Mucosa of rectum (tissue), 2 donors: Measurements from ENCODE around the gene PREB.

ENCODE experiments used
- H3K27ac ChIP-seq, 2 donors: one replicate each; pipeline ENCODE4 v1.7.0; 2013; ENCODE audit warnings: inconsistent platforms in 2 of 2, low read depth in 2 of 2, low read length in 2 of 2
- H3K27me3 ChIP-seq, 2 donors: one replicate each; pipeline ENCODE4 v1.7.0; 2013; ENCODE audit warnings: low read length in 2 of 2; ENCODE audit not compliant: control insufficient read depth in 2 of 2, insufficient read depth in 2 of 2
- H3K36me3 ChIP-seq, 2 donors: one replicate each; pipeline ENCODE4 v1.7.0; 2013; ENCODE audit warnings: low read length in 2 of 2; ENCODE audit not compliant: control insufficient read depth in 2 of 2, insufficient read depth in 2 of 2
- H3K4me1 ChIP-seq, 2 donors: one replicate each; pipeline ENCODE4 v1.7.0; 2013; ENCODE audit warnings: low read length in 2 of 2, mild to moderate bottlenecking in 1 of 2; ENCODE audit not compliant: control insufficient read depth in 2 of 2, insufficient read depth in 2 of 2
- H3K4me3 ChIP-seq, 2 donors: one replicate each; pipeline ENCODE4 v1.7.0; 2013; ENCODE audit warnings: low read length in 2 of 2
- H3K9ac ChIP-seq, 2 donors: one replicate each; pipeline ENCODE4 v1.7.0; 2013; ENCODE audit warnings: low read length in 2 of 2, low read depth in 1 of 2, mild to moderate bottlenecking in 1 of 2
- H3K9me3 ChIP-seq, 2 donors: one replicate each; pipeline ENCODE4 v1.7.0; 2013; ENCODE audit warnings: low read length in 2 of 2; ENCODE audit not compliant: control insufficient read depth in 2 of 2
- donor health status: healthy.
- donor health status: Normal muscosa, but diverticular disease.

Gene PREB

GRCh38 chr2:27096748-27097297 lies 37.6 kb downstream of the PREB start:
- Histone ChIP-seq H3K27me3 (no peaks in the 10 kb centered on the region), H3K4me1 (peaks cover 4 to 7% of the 10 kb centered on the region in 2 donors), H3K4me3 (no peak overlapping the region), H3K9ac (no peak overlapping the region), H3K36me3 (peaks cover 0 to 3% of the 10 kb centered on the region in 2 donors), H3K9me3 (no peaks in the 10 kb centered on the region), H3K27ac (no peak overlapping the region)

- Histone ChIP-seq H3K27me3 (no peaks in the 10 kb centered on the region), H3K4me3 (peak overlapping the region in 1 of 2 donors; percentile 53), H3K4me1 (peaks cover 4 to 7% of the 10 kb centered on the region in 2 donors), H3K27ac (no peak overlapping the region), H3K36me3 (peaks cover 0 to 3% of the 10 kb centered on the region in 2 donors), H3K9ac (no peak overlapping the region), H3K9me3 (no peaks in the 10 kb centered on the region)
Measured at GRCh38 chr2:27095745-27096651, 38.4 kb downstream of the PREB start.

GRCh38 chr2:27095427-27095744 lies 39.0 kb downstream of the PREB start:
- Histone ChIP-seq H3K4me1 (peaks cover 4 to 7% of the 10 kb centered on the region in 2 donors), H3K4me3 (no peak overlapping the region), H3K9me3 (no peaks in the 10 kb centered on the region), H3K27me3 (no peaks in the 10 kb centered on the region), H3K36me3 (peaks cover 0 to 3% of the 10 kb centered on the region in 2 donors), H3K27ac (no peak overlapping the region), H3K9ac (no peak overlapping the region)

DNA sequence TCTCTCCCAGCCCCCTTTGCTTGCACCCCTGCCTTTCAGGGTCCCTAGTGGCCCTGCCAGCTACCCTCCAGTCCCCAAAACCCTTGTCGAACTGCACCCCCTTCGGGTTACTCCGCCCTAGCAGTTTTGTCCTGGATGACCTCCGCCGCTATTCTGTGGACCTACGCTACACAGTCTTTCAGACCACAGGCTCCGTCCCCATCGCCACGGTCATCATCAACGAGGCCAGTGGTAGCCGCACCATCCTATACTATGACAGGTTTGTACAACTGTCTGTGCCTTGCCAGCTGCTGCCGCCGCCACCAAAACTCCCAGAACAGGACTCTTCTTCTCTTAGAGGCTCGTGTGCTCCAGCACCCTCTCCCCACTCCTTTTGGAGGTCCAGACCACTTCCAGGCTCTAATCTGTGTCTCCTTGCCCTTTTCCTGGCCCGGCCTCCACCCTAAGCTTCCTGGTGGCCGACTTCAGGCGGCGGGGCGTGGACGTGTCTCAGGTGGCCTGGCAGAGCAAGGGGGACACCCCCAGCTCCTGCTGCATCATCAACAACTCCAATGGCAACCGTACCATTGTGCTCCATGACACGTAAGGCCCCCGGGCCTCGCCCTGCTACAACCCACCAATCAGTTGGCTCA lies 40.0 kb downstream of the PREB start:
- H3K27me3 ChIP-seq: no peaks in the 10 kb centered on the region
- no peak overlapping the region for H3K4me3 ChIP-seq
- H3K4me1 ChIP-seq: peaks cover 4 to 7% of the 10 kb centered on the region in 2 donors
- H3K9me3 ChIP-seq: no peaks in the 10 kb centered on the region
- H3K36me3 ChIP-seq: peaks cover 0 to under 1% of the 10 kb centered on the region in 2 donors
- no peak overlapping the region for H3K27ac ChIP-seq
- H3K9ac ChIP-seq: no peak overlapping the region

DNA sequence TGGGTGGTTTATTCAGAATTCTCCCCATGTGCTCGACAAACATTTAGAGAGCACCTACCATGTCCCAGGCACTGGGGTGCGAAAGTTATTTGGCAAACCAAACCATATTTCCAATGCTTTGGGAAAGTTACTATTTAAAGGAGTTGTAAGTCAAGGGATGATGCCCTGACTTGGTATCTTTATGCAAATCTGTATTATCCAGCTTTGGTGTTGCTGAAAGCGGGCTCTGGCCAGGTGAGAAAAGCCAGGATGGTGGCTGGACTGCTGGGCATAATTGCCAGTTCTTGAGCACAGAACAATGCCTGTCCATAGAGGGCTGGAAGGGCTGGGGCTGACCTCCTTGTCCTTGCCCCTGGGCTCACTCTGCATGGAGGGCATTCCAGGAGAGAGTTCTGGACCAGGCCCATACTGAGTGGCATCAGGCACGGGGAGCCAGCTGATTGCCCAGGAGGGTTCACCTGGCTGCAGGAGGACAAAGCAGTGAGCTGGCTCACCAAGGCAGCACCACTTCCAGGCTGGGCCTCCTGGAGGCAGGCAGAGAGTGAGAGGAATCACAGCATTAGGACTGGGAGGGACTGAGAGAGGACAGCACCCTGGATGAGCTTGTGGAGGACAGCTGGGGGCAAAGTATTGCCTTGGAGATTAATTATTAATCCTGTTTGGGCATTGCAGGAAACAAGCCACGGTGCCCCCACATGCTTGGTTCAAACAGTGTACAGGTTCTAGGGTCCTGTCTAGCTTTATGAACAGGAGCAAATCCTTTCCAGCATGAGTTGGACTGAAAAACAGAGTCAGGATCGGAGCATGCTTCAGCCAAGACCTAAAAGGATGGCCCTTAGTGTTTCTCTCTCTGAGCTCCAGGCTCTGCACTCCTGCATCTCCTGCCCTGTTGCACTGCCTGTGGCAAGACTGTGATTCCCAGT lies 40.7 kb downstream of the PREB start:
- no peaks in the 10 kb centered on the region for H3K27me3 ChIP-seq
- no peak overlapping the region for H3K4me3 ChIP-seq
- H3K36me3 ChIP-seq: no peaks in the 10 kb centered on the region
- peaks cover 4 to 10% of the 10 kb centered on the region in 2 donors for H3K4me1 ChIP-seq
- H3K27ac ChIP-seq: no peak overlapping the region
- no peaks in the 10 kb centered on the region for H3K9me3 ChIP-seq
- no peak overlapping the region for H3K9ac ChIP-seq

DNA sequence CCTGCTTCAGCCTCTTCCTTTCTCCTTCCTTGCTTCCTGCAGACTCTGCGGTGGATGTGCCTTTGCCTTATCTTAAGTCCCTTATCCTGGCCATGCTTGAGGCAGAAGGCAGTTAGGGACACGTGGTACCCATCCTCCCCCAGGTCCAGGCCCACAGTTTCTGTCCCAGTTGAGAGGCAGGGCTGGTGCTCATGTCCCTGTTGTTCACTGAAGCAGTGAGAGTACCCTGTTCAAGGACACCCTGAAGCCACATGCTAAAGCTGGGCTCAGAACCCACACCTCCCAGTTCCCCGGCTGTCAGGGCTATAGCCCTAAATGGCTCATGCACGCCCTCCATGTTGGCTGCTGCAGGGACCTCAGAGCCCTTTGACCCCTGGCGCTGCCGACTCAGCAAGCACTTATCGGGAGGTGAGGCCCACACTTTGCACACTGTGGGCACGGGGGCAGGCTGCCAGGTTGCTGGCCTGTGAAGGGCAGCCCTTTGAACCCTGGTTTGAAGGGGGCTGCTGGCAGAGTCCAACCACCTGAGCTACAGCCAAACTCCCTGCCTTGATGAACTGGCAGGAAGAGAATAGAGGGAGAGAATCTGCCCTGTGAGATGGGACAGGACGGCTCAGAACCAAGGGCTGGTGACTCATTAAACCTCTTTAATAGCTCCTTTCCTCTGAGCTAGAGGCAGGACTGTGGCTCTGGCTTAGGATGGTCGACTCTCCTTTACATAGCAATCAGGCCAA lies 41.6 kb downstream of the PREB start:
- no peaks in the 10 kb centered on the region for H3K36me3 ChIP-seq
- no peak overlapping the region for H3K9ac ChIP-seq
- no peak overlapping the region for H3K27ac ChIP-seq
- no peaks in the 10 kb centered on the region for H3K27me3 ChIP-seq
- peaks cover 4 to 10% of the 10 kb centered on the region in 2 donors for H3K4me1 ChIP-seq
- no peak overlapping the region for H3K4me3 ChIP-seq
- no peaks in the 10 kb centered on the region for H3K9me3 ChIP-seq

DNA sequence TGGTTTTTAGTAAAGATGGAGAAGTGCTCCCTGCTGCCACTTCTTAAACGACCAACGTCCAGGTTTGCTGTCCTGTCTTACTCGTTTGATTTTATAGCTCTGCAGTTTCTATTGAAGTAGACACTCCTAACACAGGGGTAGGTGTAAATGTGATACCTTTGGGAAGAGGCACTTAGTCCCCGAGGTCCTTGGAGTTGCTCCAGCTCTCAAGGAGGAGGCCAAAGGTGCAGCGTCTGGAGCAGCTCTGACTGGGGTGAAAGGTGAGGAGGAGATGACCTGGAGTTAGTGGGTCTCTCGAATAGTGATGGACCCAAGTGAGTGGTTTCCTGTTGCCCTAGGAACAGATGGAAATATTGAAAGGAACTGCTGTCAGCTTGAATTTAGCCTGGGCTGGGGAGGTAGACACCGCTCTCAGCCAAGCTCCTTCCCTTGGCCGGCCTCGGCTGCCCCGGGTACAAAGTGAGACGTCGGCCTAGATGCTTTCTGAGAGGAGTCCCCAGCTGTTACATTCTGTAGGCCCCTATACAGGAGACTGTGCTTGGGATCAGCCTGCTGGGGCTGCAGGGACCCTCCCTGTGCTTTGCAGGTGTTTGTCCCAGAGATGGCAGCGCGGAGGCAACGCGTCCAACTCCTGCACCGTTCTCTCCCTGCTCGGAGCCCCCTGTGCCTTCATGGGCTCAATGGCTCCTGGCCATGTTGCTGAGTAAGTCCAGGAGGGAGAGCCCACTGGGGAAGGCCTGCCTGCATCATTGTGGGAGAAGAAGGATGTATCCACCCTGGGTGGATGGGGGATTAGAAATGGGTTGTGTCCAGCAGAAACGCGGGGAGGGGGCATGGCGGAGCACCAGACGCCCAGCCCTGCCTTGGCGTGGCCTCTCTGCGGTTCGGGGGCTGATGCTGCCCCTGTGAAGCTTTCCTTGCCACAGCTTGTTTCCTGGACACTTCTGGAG lies 42.4 kb downstream of the PREB start:
- Histone ChIP-seq H3K27me3 (no peaks in the 10 kb centered on the region), H3K4me1 (peaks cover 11 to 15% of the 10 kb centered on the region in 2 donors), H3K27ac (no peak overlapping the region), H3K9me3 (no peaks in the 10 kb centered on the region), H3K36me3 (no peaks in the 10 kb centered on the region), H3K9ac (no peak overlapping the region), H3K4me3 (no peak overlapping the region)

- no peak overlapping the region for H3K9ac ChIP-seq
- no peak overlapping the region for H3K27ac ChIP-seq
- H3K36me3 ChIP-seq: no peaks in the 10 kb centered on the region
- no peaks in the 10 kb centered on the region for H3K9me3 ChIP-seq
- H3K27me3 ChIP-seq: no peaks in the 10 kb centered on the region
- H3K4me1 ChIP-seq: peaks cover 24 to 28% of the 10 kb centered on the region in 2 donors
- no peak overlapping the region for H3K4me3 ChIP-seq
Measured at GRCh38 chr2:27089111-27089954, 45.1 kb downstream of the PREB start.
